Upper lobe of left lung (tissue), 6 donors: ENCODE measurements around the gene CEBPA. TPM values are rescaled to one million over a fixed set of nuclear protein-coding genes. Genes with fewer than 3 reads are reported as not detected.
"Not testable (repeated sequence)": the region's sequence is repeated elsewhere in the genome, so short reads cannot be mapped to it uniquely, and the experiment has no call there.

ENCODE experiments used
- ATAC-seq, 2 donors: fragments of 200-7000 bp; cut with Tn5 transposase; one replicate each; pipeline ENCODE4 v1.9.1; 2022; ENCODE audit warnings: mild to moderate bottlenecking in 2 of 2, moderate library complexity in 2 of 2; ENCODE audit not compliant: low FRiP score in 2 of 2
- DNase-seq, 2 donors: peaks; one replicate each; pipeline ENCODE4 v3.0.0-alpha.2; 2019 to 2020
- H3K27ac ChIP-seq, 4 donors: fragments of 200-600 bp; sonication (generic); one replicate each; pipeline ENCODE4 v1.5.1; 2016 to 2019
- H3K27me3 ChIP-seq, 4 donors: fragments of 200-600 bp; sonication (generic); one replicate each; pipeline ENCODE4 v1.5.1; 2017 to 2019
- H3K36me3 ChIP-seq, 4 donors: fragments of 200-600 bp; sonication (generic); one replicate each; pipeline ENCODE4 v1.5.1; 2016 to 2019
- H3K4me1 ChIP-seq, 4 donors: fragments of 200-600 bp; sonication (generic); one replicate each; pipeline ENCODE4 v1.5.1; 2018 to 2019
- H3K4me3 ChIP-seq, 4 donors: fragments of 200-600 bp; sonication (generic); one replicate each; pipeline ENCODE4 v1.5.1; 2017 to 2019; ENCODE audit warnings: mild to moderate bottlenecking in 2 of 4, moderate library complexity in 1 of 4
- H3K9me3 ChIP-seq, 4 donors: fragments of 200-600 bp; sonication (generic); one replicate each; pipeline ENCODE4 v1.5.1; 2018 to 2019
- CTCF ChIP-seq, 6 experiments: fragments of 450-650 bp in 4 of 6; fragments of 200-600 bp in 2 of 6; sonication (generic) in 2 of 6; IDR thresholded peaks; one replicate each; pipeline ENCODE4 v1.5.1; 2016 to 2019; ENCODE audit warnings: antibody characterized with exemption in 6 of 6
- EP300 ChIP-seq, 4 donors: sonication (generic); formaldehyde crosslinking; IDR thresholded peaks; one replicate each; pipeline ENCODE4 v1.5.1; 2017; ENCODE audit warnings: antibody characterized with exemption in 4 of 4, control low read depth in 2 of 4
- POLR2A ChIP-seq, 4 donors: fragments of 450-650 bp; IDR thresholded peaks; one replicate each; pipeline ENCODE4 v1.5.1; 2016 to 2017; ENCODE audit warnings: antibody characterized with exemption in 4 of 4, mild to moderate bottlenecking in 2 of 4
- POLR2AphosphoS5 ChIP-seq, 2 donors: sonication (generic); formaldehyde crosslinking; IDR thresholded peaks; one replicate each; pipeline ENCODE4 v1.5.1; 2017; ENCODE audit warnings: antibody characterized with exemption in 2 of 2
- WGBS, 2 donors: methylation state at CpG; one replicate each; pipeline ENCODE4 v1.1.5; 2017 to 2018; 5-methylcytosine and 5-hydroxymethylcytosine counted together
- total RNA-seq, 6 donors: library from RNA; depleted of rRNA in 4 of 6; stranded (reverse); fragments of >200 nt in 4 of 6; gene quantifications; one replicate each; pipeline versions ENCODE4 v1.1.0 to v1.2.1, GENCODE V29; 2016 to 2021
- donor health status: DM: no; HTN: no; CAD: no; lungs with moderate emphysema.
- donor health status: DM: no; HTN: yes; CAD: no; lungs with severe emphysema.

The CEBPA gene
- total RNA-seq, 6 donors from 2014 or later = 53.5 to 183 (median 109) TPM

DNA sequence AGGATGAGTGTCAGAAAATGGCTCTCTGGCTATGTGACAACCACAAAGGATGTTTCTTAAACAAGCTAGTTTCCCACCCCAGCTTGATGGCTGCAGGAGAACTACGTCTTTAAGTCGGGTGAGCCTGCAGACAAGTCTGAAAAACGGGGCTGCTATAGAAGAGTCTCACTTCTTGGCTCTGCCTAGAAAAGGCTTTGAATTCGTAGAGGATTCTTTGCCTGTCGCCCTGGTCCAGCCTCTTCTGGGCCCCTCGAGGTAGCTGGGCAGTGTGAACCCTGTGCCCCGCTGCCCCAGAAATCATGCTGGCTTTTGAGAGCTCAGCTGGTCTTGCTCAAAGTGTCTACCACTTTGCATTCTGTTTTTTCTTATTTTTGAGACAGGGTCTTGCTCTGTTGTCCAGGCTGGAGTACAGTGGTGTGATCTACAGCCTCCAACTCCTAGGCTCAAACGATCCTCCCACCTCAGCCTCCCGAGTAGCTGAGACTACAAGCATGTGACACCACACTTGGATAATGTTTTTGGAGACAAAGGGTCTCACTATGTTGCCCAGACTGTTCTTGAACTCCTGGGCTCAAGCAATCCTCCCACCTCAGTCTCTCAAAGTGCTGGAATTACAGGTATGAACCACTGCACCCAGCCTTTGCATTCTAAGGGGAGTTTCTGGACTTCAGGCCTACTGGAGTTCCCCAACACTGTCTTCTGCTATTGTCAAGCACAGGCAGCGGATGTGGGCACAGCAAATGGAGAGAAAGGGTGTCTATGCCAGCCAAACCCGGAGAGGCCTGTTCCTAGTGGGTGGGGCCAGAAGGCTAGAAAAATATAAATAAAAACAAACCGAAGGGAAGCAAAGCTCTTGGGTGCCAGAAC, 6.5 kb downstream of the CEBPA start:
- 73 to 80% methylated on average over 12 of the region's 12 CpGs for WGBS, 2 donors
- Histone ChIP-seq H3K27me3 (no peaks in the 10 kb centered on the region), H3K4me1 (peaks cover 17 to 61% (median 51%) of the 10 kb centered on the region in 4 donors), H3K9me3 (no peaks in the 10 kb centered on the region), H3K4me3 (no peak overlapping the region), H3K27ac (no peak overlapping the region), H3K36me3 (no peaks in the 10 kb centered on the region)
- ATAC-seq (no peak), DNase-seq (peak in 1 of 2 donors; percentile 21)
- no peak for TF ChIP-seq EP300 (IDR thresholded peaks at IDR 0.05)
- no peak for TF ChIP-seq CTCF (IDR thresholded peaks at IDR 0.05)
- TF ChIP-seq POLR2A (IDR thresholded peaks at IDR 0.05) = no peak
- TF ChIP-seq POLR2AphosphoS5 (IDR thresholded peaks at IDR 0.05) = no peak

- H3K27ac ChIP-seq, ATAC-seq, H3K36me3 ChIP-seq, H3K27me3 ChIP-seq, H3K9me3 ChIP-seq, H3K4me3 ChIP-seq: not testable (repeated sequence)
- H3K4me1 ChIP-seq = peaks cover 23 to 61% (median 54%) of the 10 kb centered on the region in 4 donors
- WGBS, 2 donors = 88% methylated on average over 7 of the region's 7 CpGs
- DNase-seq = peak in 1 of 2 donors; percentile 21
These were observed 7.3 kb downstream of the CEBPA start for GRCh38 chr19:33295046-33295445.

GRCh38 chr19:33294058-33294798, 8.1 kb downstream of the CEBPA start:
- peak in 1 of 2 donors; percentile 10 for DNase-seq
- Histone ChIP-seq H3K9me3 (no peaks in the 10 kb centered on the region), H3K4me1 (peaks cover 23 to 61% (median 52%) of the 10 kb centered on the region in 4 donors), H3K36me3 (no peaks in the 10 kb centered on the region), H3K27me3 (no peaks in the 10 kb centered on the region), H3K27ac (peak overlapping the region; percentile 84 to 88 (median 86)), H3K4me3 (no peak overlapping the region)
- no peak for ATAC-seq
- WGBS, 2 donors = 65 to 75% methylated on average over 8 to 13 of the region's 13 CpGs
- no peak for TF ChIP-seq CTCF (IDR thresholded peaks at IDR 0.05)
- TF ChIP-seq POLR2A (IDR thresholded peaks at IDR 0.05) = no peak
- no peak for TF ChIP-seq EP300 (IDR thresholded peaks at IDR 0.05)

GRCh38 chr19:33293255-33294057, 8.9 kb downstream of the CEBPA start:
- WGBS, 2 donors = 20 to 23% methylated on average over 18 to 22 of the region's 22 CpGs
- DNase-seq (peak in 1 of 2 donors; percentile 74), ATAC-seq (peak; percentile 54 to 76)
- TF ChIP-seq POLR2A (IDR thresholded peaks at IDR 0.05) (peak in 1 of 4 donors; percentile 40), POLR2AphosphoS5 (IDR thresholded peaks at IDR 0.05) (no peak), CTCF (IDR thresholded peaks at IDR 0.05) (no peak), EP300 (IDR thresholded peaks at IDR 0.05) (no peak)
- Histone ChIP-seq H3K27me3 (no peaks in the 10 kb centered on the region), H3K4me3 (peak overlapping the region in 1 of 4 donors; percentile 1), H3K9me3 (peaks cover 0 to 3% (median under 1%) of the 10 kb centered on the region in 4 donors), H3K4me1 (peaks cover 23 to 55% (median 44%) of the 10 kb centered on the region in 4 donors), H3K27ac (peak overlapping the region; percentile 84 to 88 (median 86)), H3K36me3 (no peaks in the 10 kb centered on the region)
